K562 (cell line): ENCODE data around the gene IFI27L2. TPM values are rescaled to one million over a fixed set of nuclear protein-coding genes. Genes with fewer than 3 reads are reported as not detected.

Experiments
- ATAC-seq: fragments of 200-7000 bp; cut with Tn5 transposase; 3 replicates; pipeline ENCODE4 v1.9.1; 2020; ENCODE audit warnings: moderate library complexity
- BruUV-seq: library from RNA; stranded (reverse); fragments of 400-500 nt; replicated peaks from 2 replicates; lab custom pipeline; 2021; lab: Mats Ljungman, UMichigan
- CTCF ChIA-PET: fragments of 300-600 bp; formaldehyde crosslinking; extraction: SDS; loops from one replicate; lab custom pipeline; 2021; ENCODE audit warnings: low intra/inter-chr PET ratio; lab: Yijun Ruan, JAX
- POLR2A ChIA-PET: fragments of 300-600, 350-650 bp; sonication (Branson Sonifier 250); formaldehyde crosslinking; extraction: SDS; loops from one replicate; lab custom pipeline; 2021; ENCODE audit warnings: antibody characterized with exemption, inconsistent platforms; lab: Yijun Ruan, JAX
- DNase-seq, 4 experiments: peaks; one replicate each; pipeline versions ENCODE4 v3.0.0 to v3.0.0-alpha.2; 2011 to 2018; ENCODE audit warnings: low spot score in 3 of 4, mixed read lengths in 3 of 4; ENCODE audit errors: extremely low read depth in 1 of 4
- FAIRE-seq: peaks from 2 replicates; lab custom pipeline; 2011; peaks lifted over from hg19 to GRCh38; lab: Jason Lieb, UNC
- H2AFZ ChIP-seq: 2 replicates; pipeline ENCODE4 v1.6.0; 2011; ENCODE audit warnings: low read depth, low read length, control low read depth, inconsistent platforms
- H3K27ac ChIP-seq: fragments of 200-600 bp; 3 replicates; pipeline ENCODE4 v1.8.0; 2011; ENCODE audit warnings: low read depth, mild to moderate bottlenecking, control low read depth, inconsistent platforms, low read length, moderate library complexity, mixed read lengths; ENCODE audit errors: extremely low read depth
- H3K27me3 ChIP-seq, 2 experiments: fragments of 300-600 bp in 1 of 2; 2 replicates in 1 of 2; 3 replicates in 1 of 2; pipeline versions ENCODE4 v1.6.0 to v1.8.0; 2011; ENCODE audit warnings: inconsistent platforms in 2 of 2, low read length in 2 of 2, mild to moderate bottlenecking in 1 of 2, mixed read lengths in 1 of 2, moderate library complexity in 1 of 2; ENCODE audit not compliant: control insufficient read depth in 2 of 2, insufficient read depth in 2 of 2
- H3K36me3 ChIP-seq: fragments of 300-600 bp; 3 replicates; pipeline ENCODE4 v1.8.0; 2011; ENCODE audit warnings: mild to moderate bottlenecking, low read length, inconsistent platforms; ENCODE audit not compliant: control insufficient read depth, insufficient read depth
- H3K4me1 ChIP-seq, 2 experiments: fragments of 200-600 bp in 1 of 2; replicated peaks in 1 of 2; 2 replicates in 1 of 2; 3 replicates in 1 of 2; pipeline versions ENCODE4 v1.5.1 to v1.8.0; 2011; ENCODE audit warnings: inconsistent platforms in 2 of 2, low read length in 2 of 2, mild to moderate bottlenecking in 1 of 2, mixed read lengths in 1 of 2, moderate library complexity in 1 of 2; ENCODE audit not compliant: control insufficient read depth in 2 of 2, insufficient read depth in 2 of 2
- H3K4me2 ChIP-seq: 2 replicates; pipeline ENCODE4 v1.6.1; 2011; ENCODE audit warnings: low read length, control low read depth, inconsistent platforms, mixed read lengths; ENCODE audit not compliant: insufficient read depth
- H3K4me3 ChIP-seq: fragments of 200-600 bp; sonication (generic), shearing (Covaris generic); 2 replicates; pipeline ENCODE4 v1.5.1; 2016; ENCODE audit warnings: control low read depth, inconsistent platforms
- H3K79me2 ChIP-seq: fragments of 200-600 bp; 3 replicates; pipeline ENCODE4 v1.8.0; 2011; ENCODE audit warnings: low read length, inconsistent platforms; ENCODE audit not compliant: control insufficient read depth, insufficient read depth
- H3K9ac ChIP-seq, 2 experiments: 2 replicates each; pipeline versions ENCODE4 v1.6.0 to v1.6.1; 2011; ENCODE audit warnings: low read depth in 2 of 2, low read length in 2 of 2, control low read depth in 1 of 2, inconsistent platforms in 1 of 2, mild to moderate bottlenecking in 1 of 2, mixed read lengths in 1 of 2; ENCODE audit not compliant: insufficient read depth in 1 of 2
- H3K9me1 ChIP-seq: one replicate; pipeline ENCODE4 v1.6.0; 2011; ENCODE audit warnings: inconsistent platforms, mild to moderate bottlenecking, low read length, moderate library complexity; ENCODE audit not compliant: control insufficient read depth, insufficient read depth
- H3K9me3 ChIP-seq: replicated peaks from 2 replicates; pipeline ENCODE4 v1.5.1; 2011; ENCODE audit warnings: low read depth, low read length, inconsistent platforms; ENCODE audit not compliant: control insufficient read depth, insufficient read depth
- H4K20me1 ChIP-seq: replicated peaks from 2 replicates; pipeline ENCODE4 v1.6.1; 2011; ENCODE audit warnings: low read length, inconsistent platforms, mixed read lengths; ENCODE audit not compliant: control insufficient read depth, insufficient read depth
- ARID3A ChIP-seq: IDR thresholded peaks from 2 replicates; pipeline ENCODE4 v1.6.1; 2012; ENCODE audit warnings: low read depth, low read length, improper control_type of control experiment, borderline replicate concordance
- CTCF ChIP-seq, 3 experiments: IDR thresholded peaks in 2 of 3; conservative IDR thresholded peaks in 1 of 3; 2 replicates each; pipeline ENCODE4 v1.5.1; 2011 to 2012; ENCODE audit warnings: low read length in 3 of 3, mild to moderate bottlenecking in 3 of 3, control low read depth in 2 of 3, improper control_type of control experiment in 1 of 3, inconsistent platforms in 1 of 3, low read depth in 1 of 3, mixed read lengths in 1 of 3, moderate library complexity in 1 of 3; ENCODE audit not compliant: insufficient read depth in 2 of 3
- FOXJ3 ChIP-seq: sonication (generic); formaldehyde crosslinking; IDR thresholded peaks from 2 replicates; pipeline ENCODE4 v1.4.0; 2020; ENCODE audit warnings: mild to moderate bottlenecking, missing genetic modification reagents
- OTX1 ChIP-seq: fragments of 450-650 bp; formaldehyde crosslinking; IDR thresholded peaks from 2 replicates; pipeline ENCODE4 v1.4.0; 2022; ENCODE audit warnings: mild to moderate bottlenecking
- RAD21 ChIP-seq, 2 experiments: fragments of 250-450 bp in 1 of 2; fragments of 450-650 bp in 1 of 2; sonication (Bioruptor Pico) in 1 of 2; formaldehyde crosslinking in 1 of 2; IDR thresholded peaks in 1 of 2; conservative IDR thresholded peaks in 1 of 2; 2 replicates each; pipeline versions ENCODE4 v1.4.0 to v1.8.0; 2020 to 2022; ENCODE audit warnings: mild to moderate bottlenecking in 2 of 2, moderate library complexity in 1 of 2
- REST ChIP-seq, 2 experiments: fragments of 450-650 bp; formaldehyde crosslinking in 1 of 2; IDR thresholded peaks; 2 replicates each; pipeline versions ENCODE4 v1.4.0 to v1.6.1; 2014 to 2020; ENCODE audit warnings: mild to moderate bottlenecking in 2 of 2, borderline replicate concordance in 1 of 2, low read depth in 1 of 2
- WGBS: fragments of 100-300 bp; shearing (Covaris generic); methylation state at CpG from one replicate; pipeline ENCODE4 v1.1.6; 2016; ENCODE audit warnings: low coverage, mixed read lengths; ENCODE audit not compliant: insufficient coverage; ENCODE audit errors: missing lambda C conversion rate; 5-methylcytosine and 5-hydroxymethylcytosine counted together
- in situ Hi-C: fragments of 300-500 bp; cut with MboI; formaldehyde crosslinking; loops from 4 replicates; pipeline ENCODE4 v1.15.0; 2018; ENCODE audit warnings: inconsistent platforms, mixed read lengths
- intact Hi-C: fragments of 100-400 bp; cut with micrococcal nuclease; formaldehyde crosslinking; loops from 2 replicates; pipeline ENCODE4 v1.14.2; 2022
- polyA plus RNA-seq, 8 experiments: library from polyadenylated mRNA; depleted of rRNA in 4 of 8; stranded (reverse) in 5 of 8; unstranded in 3 of 8; fragments of >200 nt; fragmentation: Nextera tagmentation in 2 of 8; fragmentation: Illumina TruSeq in 1 of 8; extraction: Ambion mirVana in 2 of 8; extraction: Trizol in 1 of 8; gene quantifications; 2 replicates each; pipeline versions ENCODE4 v1.2.1 to v1.2.3, GENCODE V29; 2011 to 2014; ENCODE audit warnings: inconsistent platforms in 1 of 8, missing spikeins in 1 of 8
- total RNA-seq, 7 experiments: library from RNA; depleted of rRNA in 6 of 7; stranded (reverse); fragments of >200 nt in 6 of 7; fragmentation: Illumina TruSeq in 2 of 7; extraction: Trizol in 2 of 7; gene quantifications; 2 replicates each; pipeline versions ENCODE4 v1.2.1 to v1.2.3, GENCODE V29; 2011 to 2021; ENCODE audit warnings: low replicate concordance in 1 of 7

IFI27L2 gene
- total and polyA plus RNA-seq, 9 of the 15 experiments (the other 6 are each of a cell fraction or from before 2014, with no cell fraction given), result 1.0 to 9.3 (median 4.1) TPM

GRCh38 chr14:94132285-94132887 lies 3.0 kb upstream of the IFI27L2 start:
- no peaks in the 10 kb centered on the region; a peak in 1 of 5 replicates for H3K27me3 ChIP-seq
- H4K20me1 ChIP-seq, result no peaks in the 10 kb centered on the region
- TF ChIP-seq FOXJ3 (no peak), REST (IDR thresholded peaks at IDR 0.05; ENCODE audit: borderline replicate concordance) (peak; percentile 17; the same call in 1 of the 2 replicates), REST (CRISPR knock-in tag; IDR thresholded peaks at IDR 0.05; ENCODE audit: low read depth) (no peak), ARID3A (peak; percentile 33; the same call in 1 of the 2 replicates), RAD21 (CRISPR knock-in tag; conservative IDR thresholded peaks at IDR 0.05 in 1 of 2, IDR thresholded peaks at IDR 0.05 in 1 of 2) (peak; percentile 30 to 56), OTX1 (CRISPR knock-in tag) (no peak), CTCF (IDR thresholded peaks at IDR 0.05 in 2 of 3, conservative IDR thresholded peaks at IDR 0.05 in 1 of 3; ENCODE audit: insufficient read depth in 2 of 3, low read depth in 1 of 3, low read length in 3 of 3) (peak; percentile 39 to 69 (median 51); a peak in 5 of 6 replicates)
- H3K9me3 ChIP-seq, result no peaks in the 10 kb centered on the region; the same call in 1 of the 2 replicates
- intact Hi-C loops (no loop called here), in situ Hi-C loops (no loop called here)
- POLR2A ChIA-PET, result interaction anchor here (0.6 kb wide), 2 partner anchors 11 to 83 kb away, joined by 4 read pairs; no protein-coding TSS in a partner anchor
- H3K4me1 ChIP-seq, result peaks cover 0 to 7% of the 10 kb centered on the region in 2 experiments; a peak in 3 of 5 replicates
- H3K9me1 ChIP-seq, result no peaks in the 10 kb centered on the region
- no peak overlapping the region for H3K9ac ChIP-seq
- H3K4me2 ChIP-seq, result no peak overlapping the region
- H3K79me2 ChIP-seq, result no peaks in the 10 kb centered on the region
- H3K27ac ChIP-seq, result no peak overlapping the region
- CTCF ChIA-PET, result interaction anchor here (1.2 to 1.9 kb wide), 2 partner anchors 48 to 95 kb away, joined by 4 to 15 read pairs; no protein-coding TSS in a partner anchor
- FAIRE-seq, result peak; percentile 29
- no peak overlapping the region for H3K4me3 ChIP-seq
- 38% methylated on average over 4 of the region's 4 CpGs for WGBS
- ATAC-seq, result no peak
- no peaks in the 10 kb centered on the region for H3K36me3 ChIP-seq
- H2AFZ ChIP-seq, result no peak overlapping the region
- peak in 3 of 4 experiments; percentile 25 to 50 (median 32) for DNase-seq
- BruUV-seq, result no TSS peak
